NAMALWA (cell line): ENCODE results near the gene PROSER3.
A peak's percentile ranks its signal among the peaks of the same experiment; 100 is the strongest.
"Not testable (repeated sequence)": the region's sequence is repeated elsewhere in the genome, so short reads cannot be mapped to it uniquely, and the experiment has no call there.

Source experiments
- DNase-seq: peaks from one replicate; pipeline ENCODE4 v3.0.0-alpha.2; 2015; ENCODE audit warnings: low spot score

The PROSER3 gene

DNA sequence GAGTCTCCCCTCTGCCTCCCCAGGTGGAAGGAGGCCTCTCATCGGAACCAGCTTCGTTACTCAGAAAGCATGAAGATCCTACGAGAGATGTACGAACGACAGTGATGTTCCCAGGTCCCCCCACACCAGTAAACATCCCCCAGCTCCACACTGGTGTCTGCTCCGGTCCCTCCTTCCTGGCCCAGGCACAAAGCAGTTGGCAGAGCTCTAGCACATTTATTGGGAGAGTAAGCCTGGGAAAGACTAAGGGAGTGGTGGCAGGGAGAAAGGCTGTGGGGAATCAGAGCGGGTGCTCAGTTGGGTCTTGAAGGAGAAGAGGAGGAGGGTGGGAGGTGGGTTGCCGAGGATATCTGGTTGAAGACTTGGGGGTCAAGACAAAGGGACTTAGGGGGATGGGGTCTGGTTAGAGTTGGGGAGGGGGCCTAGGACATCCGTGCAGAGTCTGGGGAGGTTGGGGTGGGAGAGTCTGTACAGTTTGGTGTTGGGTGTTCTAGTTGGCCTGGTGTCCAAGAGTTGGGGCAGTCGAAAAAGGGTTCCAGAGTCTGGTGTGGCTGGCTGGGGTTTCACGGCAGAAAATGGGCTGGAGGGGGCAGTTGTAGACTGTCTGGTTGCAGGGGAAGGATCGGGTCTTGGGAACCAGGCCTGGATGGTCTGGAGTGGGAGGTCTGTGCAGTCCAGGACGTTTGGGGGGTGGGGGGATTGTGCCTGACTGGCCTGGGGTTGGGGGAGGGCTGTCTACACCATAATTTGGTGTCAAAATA lies 3.4 kb upstream of the PROSER3 start:
- no peak for DNase-seq

DNA sequence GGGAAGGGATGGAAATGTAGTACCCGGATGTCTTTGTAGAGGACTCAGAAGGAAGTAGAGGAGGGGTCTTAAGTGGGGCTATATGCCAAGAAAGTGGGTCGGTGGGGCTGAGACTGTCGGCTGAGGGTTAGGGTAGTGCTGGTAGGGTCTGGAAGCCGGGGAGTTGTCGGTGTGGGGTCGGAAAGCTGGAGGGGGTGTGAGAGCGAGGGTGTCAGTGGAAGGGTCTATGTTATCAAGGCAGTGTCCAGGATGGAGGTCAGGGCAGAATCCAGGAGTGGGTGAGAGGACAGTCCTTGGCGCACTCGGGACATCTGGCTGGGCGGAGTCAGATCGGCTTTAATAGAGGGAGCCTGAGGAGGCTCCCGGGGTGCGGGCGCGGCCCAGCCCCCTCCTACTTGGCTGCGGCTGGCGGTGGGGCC lies 2.8 kb upstream of the PROSER3 start:
- DNase-seq: no peak

DNA sequence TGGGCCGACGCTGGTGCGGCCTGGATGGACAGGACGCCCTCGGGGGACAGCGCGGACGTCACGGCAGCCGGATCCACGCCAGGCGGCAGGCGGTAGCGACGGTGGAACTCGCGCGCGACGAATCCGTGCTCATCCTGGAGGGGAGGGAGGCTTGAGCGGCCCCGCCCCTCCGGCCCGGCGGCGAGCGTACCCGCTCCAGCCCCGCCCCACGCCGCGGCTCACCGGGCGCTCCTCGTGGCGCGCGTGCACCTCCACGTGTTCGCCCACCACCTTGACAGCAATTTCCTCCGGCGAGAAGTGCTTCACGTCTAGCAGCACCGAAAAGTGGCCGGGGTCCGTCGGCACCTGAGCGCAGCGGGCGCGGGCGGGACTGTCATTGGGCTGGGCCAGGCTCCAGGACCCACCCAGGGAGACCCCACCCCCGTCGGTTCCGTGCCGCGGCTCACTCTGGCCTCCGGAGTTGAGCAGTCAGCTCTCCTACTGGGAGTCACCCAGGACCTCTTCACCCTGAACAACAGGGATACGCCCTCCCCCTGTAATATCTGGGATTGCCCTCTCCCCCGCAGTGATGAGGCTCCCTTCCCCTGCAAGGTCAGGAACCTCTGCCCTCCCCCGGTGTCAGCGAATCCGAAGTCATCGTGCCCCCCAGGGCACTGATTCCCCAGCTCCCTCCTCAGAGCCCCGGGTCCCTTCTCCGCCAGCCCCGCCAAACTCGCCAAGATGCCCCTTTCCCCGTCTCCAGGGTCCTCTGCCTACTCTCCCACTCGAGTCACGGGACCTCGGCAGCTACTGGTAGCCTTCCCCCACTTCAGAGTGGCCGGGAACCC lies 2.2 kb upstream of the PROSER3 start:
- no peak for DNase-seq

DNA sequence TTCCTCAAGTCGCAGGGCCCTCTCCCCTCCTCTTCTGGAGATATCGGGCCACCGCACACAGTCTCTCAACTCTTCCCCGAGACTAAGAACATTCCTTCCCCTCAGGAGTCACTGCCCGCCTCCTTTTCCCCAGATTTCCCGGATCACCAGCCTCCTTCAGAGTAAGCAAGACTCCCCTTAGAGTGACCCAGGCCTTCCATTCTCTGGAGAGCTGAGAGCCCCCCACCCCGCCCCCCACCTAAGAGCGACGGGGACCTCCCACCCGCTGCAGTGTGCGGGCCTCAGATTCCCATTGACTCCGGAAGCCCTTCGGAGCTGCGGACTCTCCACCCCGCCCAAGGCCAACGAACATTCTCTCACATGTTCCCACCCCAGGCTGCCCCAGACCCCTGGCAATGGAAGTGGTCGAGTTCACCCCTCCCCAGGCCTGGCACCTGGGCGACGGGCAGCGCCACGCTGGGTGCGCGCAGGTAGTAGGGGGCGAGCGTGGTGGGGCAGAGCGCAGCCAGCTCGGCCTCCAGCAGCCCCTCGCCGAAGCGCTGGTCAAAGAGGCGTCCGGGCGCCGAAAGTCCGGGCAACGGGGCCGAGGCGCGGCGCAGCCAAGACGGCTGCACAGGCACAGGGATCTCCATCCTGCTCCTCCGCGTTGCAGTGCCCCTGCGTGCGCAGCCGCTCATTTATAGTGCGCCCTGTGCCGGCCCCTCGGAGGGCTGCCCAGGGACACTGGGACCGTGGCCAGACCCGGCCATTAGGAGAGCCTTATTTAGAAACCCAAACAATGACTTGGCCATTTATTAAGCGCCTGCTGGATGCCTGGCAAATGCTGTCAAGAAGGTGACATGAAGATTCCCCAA lies 1.4 kb upstream of the PROSER3 start, which contains the start of gene HSPB6:
TSS of gene HSPB6 (minus strand) at position 653 of the 854 bp plus-strand sequence. CDS start at position 632, 21 bp downstream.
- DNase-seq: no peak

DNA sequence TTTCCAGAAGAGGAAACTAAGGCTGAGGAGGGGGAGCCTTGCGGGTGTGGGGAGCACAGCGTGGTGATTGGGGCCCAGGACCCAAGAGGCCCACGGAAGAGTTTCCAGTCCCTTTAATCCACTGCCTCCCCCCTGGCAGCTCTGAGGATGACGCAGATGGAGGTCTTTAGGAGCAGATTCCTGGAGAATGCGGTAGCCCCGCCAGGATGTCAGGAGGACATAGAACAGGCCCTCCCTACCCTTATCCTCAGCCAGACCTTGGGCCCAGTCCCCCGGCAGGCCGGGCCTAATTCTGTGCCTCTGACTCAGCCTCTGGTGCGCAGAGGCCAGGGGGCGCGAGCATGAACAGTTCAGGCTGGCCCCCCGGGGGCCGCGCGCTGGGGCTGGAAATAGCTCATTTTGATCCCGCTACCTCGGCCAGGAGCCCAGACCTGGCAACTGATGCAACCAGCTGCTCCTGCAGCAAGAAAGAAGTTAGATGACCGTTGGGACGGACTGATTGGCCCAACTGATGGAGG lies 686 bp upstream of the PROSER3 start:
- no peak for DNase-seq

DNA sequence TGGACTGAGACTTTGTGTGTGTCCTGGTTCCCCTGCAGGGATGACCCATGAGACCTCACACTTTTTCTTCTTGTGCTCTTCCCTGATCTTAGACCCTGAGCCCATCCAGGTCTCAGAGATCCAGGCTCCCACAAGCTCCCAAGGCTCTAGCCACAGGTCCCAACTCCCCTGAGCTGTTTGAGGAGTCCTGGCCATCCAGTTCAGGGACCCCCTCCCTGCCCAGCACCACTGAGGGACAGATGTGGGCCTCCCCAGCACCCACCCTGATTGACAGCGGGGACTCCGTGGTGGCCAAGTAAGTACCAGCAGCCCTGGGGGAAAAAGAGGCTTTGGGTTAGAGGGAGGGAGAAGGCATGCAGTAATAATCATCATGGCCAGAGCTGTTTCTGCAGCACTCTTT lies 1.7 kb downstream of the PROSER3 start:
- no peak for DNase-seq

DNA sequence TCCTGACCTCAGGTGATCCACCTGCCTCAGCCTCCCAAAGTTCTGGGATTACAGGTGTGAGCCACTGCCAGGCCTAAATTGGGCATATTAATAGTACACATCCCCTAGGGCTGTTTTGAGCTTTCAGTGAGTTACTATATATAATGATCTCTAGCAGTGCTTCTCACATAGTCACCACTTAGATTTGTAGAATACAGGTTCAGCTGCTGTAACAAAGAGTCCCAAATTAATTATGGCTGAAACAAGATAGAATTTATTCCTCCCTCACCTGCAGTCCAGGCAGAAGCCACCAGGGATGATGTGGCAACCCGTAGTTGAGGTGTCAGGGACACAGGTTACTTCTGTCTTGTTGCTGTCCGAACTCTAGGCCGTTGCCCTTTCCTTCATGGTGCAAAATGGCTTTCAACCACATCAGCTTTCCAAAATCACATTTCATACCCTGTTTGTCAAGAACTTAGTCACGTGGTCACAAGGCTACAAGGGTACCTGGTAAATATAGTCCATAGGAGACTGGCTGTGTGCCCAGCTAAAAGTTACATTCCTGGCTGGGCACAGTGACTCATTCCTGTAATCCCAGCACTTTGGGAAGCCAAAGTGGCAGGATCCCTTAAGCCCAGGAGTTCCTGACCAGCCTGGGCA lies 2.9 kb downstream of the PROSER3 start:
- DNase-seq: no peak

DNA sequence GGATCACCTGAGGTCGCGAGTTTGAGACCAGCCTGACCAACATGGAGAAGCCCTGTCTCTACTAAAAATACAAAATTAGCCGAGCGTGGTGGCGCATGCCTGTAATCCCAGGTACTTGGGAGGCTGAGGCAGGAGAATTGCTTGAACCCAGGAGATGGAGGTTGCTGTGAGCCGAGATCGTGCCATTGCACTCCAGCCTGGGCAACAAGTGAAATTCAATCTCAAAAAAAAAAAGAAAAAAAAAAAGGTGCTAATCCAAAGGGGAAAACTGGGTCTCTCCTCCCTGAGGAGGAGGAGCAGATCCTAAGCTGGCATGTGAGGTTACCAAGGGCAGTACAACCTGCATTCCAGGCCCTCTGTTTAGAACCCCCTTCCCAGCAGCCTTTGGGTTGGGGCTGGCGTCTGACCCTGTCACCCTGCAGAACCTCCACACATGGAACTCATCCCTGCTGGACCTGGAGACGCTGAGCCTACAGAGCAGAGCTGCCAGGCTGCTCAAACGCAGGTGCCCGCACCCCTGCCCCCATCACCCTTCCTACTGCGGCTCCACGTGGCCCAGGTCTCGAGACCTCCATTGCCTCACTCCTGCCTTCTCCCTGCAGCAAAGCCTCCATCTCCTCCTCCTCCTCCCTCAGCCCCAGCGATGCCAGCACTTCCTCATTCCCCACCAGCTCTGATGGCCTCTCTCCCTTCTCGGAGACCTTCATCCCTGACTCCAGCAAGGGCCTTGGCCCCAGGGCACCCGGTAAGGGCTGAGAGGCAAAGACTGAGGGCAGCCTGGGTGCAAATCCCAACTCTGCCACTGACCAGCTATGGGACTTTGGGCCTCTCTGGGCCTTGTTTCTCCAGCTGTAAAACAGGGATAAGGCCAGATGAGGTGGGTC lies 6.7 kb downstream of the PROSER3 start:
- no peak for DNase-seq

DNA sequence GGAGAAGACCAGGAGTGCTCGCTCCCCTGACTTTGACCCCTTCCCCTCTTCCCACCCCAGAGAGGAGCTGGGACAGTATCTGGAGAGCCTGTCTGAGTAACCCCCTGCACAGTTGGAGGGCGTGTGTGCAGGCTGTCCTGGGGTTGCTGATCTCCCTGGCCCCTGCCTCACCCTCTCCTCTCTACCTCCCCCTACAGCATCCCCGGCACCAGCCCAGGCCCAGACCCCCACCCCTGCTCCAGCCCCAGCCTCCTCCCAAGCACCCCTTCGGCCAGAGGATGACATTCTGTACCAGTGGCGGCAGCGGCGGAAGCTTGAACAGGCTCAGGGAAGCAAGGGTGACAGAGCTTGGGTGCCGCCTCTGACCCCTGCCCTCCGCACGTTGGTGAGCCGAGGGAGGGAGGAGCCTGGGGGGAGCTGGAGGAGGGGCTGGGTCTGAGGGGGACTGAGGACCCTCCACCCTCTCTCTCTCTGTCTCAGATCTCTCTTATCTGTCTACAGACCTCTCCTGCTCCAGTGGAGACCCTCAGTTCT lies 8.7 kb downstream of the PROSER3 start:
- no peak for DNase-seq

DNA sequence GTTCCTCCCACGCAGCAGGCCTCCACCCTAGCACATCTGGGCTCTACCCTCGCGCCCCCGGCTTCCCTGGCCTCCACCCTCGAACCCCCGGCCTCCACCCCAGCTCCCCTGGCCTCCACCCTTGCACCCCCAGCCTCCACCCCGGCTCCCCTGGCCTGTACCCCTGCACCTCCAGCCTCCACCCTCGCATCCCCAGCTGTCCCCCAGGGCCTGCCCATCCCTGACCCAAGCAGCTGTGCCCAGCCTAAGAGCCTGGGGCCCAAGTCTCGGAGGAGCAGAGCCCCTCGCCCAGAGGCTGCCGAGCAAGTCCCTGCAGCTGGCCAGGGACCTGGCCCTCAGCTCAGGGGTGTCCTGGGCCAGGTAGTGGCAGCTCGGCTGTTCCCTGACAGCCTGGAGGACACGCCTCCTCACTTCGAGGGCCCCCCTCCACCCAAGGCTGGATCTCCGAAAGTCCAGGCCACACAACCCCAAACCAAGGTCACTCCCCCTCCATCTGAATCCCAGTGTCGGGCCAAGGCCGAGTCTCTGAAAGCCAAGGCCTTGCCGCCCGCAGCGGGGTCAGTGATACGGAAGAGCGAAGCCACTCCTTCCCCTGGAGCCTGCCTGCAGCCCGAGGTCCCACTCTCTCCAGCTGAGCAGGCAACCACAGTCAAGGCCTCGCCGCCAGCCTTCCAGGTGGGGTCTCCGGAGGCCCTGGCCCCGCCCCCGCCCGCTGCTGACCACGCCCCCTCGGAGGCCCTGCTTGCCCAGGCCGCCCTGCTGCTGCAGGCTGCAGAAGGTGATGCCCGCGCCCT lies 9.5 kb downstream of the PROSER3 start:
- peak; percentile 61 for DNase-seq

DNA sequence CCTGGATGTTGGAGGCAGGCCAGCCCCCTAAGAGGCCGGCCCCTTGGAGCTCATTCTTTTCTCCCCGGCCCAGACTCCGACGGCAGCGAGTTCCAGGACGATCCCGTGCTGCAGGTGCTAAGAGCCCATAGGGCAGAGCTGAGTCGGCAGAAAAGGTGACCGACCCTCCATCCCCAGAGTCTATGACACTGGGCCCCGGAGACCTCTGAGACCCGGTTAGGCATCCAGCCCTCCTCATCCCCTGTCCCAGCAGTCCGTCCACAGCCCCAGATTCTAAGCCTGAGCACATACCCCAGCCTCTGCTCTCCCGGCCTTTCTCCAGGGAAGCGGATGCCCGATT lies 10.1 kb downstream of the PROSER3 start:
- no peak for DNase-seq

DNA sequence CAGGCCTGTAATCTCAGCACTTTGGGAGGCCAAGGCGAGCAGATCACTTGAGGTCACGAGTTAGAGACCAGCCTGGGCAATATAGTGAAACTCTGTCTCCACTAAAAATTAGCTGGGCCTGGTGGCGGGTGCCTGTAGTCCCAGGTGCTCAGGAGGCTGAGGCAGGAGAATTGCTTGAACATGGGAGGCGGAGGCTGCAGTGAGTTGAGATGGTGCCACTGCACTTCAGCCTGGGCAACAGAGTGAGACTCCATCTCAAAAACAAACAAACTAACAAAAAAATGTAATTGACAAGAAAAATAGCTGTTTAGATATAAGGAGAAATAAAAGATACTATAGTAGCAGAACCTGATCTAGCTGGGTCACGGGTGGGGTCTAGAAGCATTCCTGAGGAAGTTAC lies 14.4 kb downstream of the PROSER3 start:
- DNase-seq: not testable (repeated sequence)

DNA sequence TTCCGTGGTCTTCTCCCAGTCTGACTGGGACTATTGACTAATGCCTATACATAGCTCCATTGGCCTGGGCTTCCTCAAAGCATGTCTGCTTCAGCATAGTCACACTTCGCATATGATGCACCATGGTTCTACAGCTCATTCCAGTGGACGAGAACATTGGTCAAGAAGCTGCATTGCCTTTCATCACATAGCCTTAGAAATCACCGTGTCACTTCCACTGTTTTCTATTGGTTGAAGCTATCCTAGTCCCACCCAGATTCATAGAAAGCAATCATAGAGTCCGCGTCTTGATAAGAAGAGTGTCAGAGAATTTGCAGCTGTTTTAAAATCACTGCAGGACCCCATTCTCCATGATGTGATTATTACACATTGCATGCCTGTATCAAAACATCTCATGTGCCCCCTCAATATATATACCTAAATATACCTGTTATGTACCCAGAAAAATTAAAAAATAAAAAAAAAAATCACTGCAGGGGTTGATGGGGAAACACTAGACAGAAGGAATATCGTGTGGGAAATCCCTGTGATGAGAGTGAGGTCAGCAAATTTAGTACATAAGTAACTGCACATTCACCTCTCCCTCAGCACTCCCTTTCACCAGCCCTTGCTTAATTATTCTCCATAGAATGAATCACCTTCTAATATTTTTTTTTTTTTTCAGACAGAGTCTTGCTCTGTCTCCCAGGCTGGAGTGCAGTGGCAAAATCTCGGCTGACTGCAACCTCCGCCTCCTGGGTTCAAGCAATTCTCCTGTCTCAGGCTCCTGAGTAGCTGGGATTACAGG lies 15.2 kb downstream of the PROSER3 start:
- no peak for DNase-seq

DNA sequence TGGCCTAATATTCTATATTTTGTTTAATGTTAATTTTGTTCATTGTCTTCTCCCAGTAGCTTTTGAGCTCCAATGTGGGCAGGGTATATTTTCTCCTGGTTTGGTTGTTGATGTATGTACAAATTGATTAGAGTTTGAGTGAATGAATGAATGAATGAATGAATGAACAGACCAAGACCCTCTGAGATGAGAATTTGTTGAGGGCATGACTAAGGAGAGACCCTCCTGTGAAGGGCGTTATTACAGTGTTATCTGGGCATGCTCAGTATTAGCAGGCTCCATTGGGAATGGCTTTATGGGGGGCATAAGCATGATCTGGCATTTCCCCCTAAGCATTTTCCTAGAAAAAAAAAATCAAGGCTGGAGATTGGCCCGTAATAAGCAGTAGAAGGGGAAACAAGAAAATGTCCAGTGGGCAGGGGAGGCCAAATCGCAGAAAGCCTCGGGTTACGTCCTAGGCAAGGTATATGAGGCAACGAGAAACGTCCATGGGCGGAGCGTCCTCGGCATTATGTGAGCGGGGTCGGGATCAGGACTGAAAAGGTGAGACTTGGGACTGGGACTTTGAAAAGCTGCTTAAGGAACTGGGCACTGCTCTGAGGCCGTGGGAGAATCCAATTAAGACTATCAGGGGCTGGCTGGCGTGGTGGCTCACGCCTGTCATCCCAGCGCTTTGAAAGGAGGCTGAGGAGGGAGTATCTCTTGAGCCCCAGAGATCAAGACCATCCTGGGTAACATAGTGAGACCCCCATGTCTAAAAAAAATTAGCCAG lies 16.5 kb downstream of the PROSER3 start:
- no peak for DNase-seq

DNA sequence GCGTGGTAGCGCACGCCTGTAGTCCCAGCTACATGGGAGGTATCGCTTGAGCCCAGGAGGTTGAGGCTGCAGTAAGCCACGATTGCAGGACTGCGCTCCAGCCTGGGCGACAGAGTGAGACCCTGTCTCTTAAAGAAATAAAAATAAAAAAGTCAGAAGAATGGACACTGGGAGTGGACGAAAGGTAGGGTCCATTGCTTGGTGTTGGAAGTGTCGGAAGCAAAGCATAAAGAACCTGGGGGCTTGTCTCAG lies 17.0 kb downstream of the PROSER3 start:
- no peak for DNase-seq

DNA sequence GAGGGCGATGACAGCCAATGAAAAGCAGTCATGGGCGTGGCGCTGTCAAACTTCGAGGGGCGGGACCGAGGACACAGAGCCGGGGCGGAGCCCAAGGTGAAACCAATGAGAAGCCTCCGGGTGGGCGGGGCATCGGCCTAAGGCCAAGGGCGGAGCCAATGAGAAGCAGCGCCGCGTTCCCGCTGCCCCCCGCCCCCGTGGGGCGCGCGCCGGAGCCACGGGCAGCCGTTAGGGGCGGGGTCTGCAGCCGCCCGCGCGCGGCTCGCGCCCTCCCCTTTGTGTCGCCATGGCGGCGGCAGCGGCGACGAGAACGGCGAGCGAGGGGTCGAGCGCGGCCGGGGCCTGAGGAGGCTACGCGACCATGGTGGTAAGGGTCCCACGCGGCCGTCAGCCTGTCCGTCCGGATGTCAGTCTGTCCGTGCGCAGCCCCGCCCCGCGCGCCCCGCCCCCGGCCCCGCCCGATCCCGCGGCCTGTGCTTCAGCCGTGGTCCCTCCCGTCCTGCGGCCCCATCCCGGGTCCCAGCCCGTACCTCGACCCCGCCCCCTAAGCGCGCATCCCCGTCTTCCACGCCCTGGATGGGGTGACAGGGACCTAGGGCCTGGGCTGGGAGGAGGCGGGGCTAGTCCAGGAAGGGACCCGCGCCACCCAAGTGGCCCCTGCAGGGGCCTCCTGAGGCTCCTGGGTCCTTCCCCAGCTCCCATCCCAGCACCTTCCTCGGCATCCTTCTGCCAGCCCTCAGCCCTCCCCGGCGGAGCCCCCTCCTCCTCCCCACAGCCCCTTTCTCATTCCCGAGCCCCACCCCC lies 17.5 kb downstream of the PROSER3 start, which contains the start of gene ARHGAP33:
TSS of gene ARHGAP33 (plus strand) at position 267 of the 804 bp plus-strand sequence. CDS start at position 362, 95 bp downstream.
- peak; percentile 99 for DNase-seq

DNA sequence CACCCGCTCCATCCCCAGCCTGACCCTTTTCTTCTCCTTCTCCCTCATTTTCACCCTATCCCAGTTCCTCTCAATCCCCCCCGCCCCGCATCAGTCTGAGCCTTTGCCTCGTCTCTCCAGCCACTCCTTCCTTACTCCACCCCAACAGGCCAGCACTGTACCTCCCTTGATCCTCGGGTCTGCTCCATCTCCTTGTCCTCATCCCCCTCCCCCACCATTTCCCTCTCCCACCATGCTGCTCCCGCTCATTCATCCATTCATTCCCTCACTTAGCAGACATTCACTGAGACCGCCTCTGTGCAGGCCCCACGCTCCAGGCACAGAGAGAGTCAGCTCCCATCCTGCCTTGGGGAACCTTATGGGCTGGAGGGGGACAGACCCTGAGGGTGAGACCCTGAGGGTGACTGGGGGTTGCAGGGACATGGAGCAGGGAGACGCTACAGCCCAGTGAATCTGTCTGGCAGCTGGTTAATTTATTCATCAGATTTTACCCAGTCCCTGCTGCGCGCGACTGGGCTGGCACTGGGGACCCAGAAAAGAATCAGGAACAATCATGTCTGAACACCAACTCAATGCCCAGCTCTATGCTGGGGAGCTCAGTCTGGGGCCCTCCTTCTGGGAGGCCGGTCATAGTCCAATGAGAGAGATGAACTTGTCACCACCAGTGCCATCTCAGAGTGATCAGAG lies 18.3 kb downstream of the PROSER3 start:
- DNase-seq: no peak
